Osteocyte (in vitro differentiated cells): Measurements from ENCODE around the gene SARM1. TPM values are rescaled to one million over a fixed set of nuclear protein-coding genes. Genes with fewer than 3 reads are reported as not detected.

ENCODE experiments used
- DNase-seq: peaks from one replicate; pipeline ENCODE4 v3.0.0; 2021; ENCODE audit warnings: mixed read lengths; ENCODE audit not compliant: unreplicated experiment; ENCODE audit errors: extremely low spot score
- H3K27ac Mint-ChIP-seq: one replicate; pipeline ENCODE4 v1.8.0; 2021; ENCODE audit warnings: mild to moderate bottlenecking, mixed read lengths; ENCODE audit not compliant: unreplicated experiment
- H3K27me3 Mint-ChIP-seq: one replicate; pipeline ENCODE4 v1.8.0; 2021; ENCODE audit warnings: mixed read lengths; ENCODE audit not compliant: unreplicated experiment
- H3K36me3 Mint-ChIP-seq: one replicate; pipeline ENCODE4 v1.8.0; 2021; ENCODE audit warnings: mixed read lengths; ENCODE audit not compliant: unreplicated experiment
- H3K4me1 Mint-ChIP-seq: one replicate; pipeline ENCODE4 v1.8.0; 2021; ENCODE audit warnings: mixed read lengths; ENCODE audit not compliant: unreplicated experiment
- H3K4me3 Mint-ChIP-seq: one replicate; pipeline ENCODE4 v1.8.0; 2021; ENCODE audit warnings: mild to moderate bottlenecking, moderate library complexity, mixed read lengths; ENCODE audit not compliant: unreplicated experiment
- H3K9me3 Mint-ChIP-seq: one replicate; pipeline ENCODE4 v1.8.0; 2021; ENCODE audit warnings: mixed read lengths; ENCODE audit not compliant: unreplicated experiment
- total RNA-seq: library from RNA; stranded (reverse); gene quantifications from 2 replicates; pipeline ENCODE4 v1.2.1, GENCODE V29; 2021
- TF ChIP-seq, protein P1 (sequence below): fragments of 200-600 bp; sonication (generic); IDR thresholded peaks from 2 replicates; pipeline ENCODE4 v1.5.0; 2021; ENCODE audit warnings: antibody characterized with exemption, mild to moderate bottlenecking, moderate library complexity

SARM1 gene
- total RNA-seq, 1 donor from 2014 or later = 27.8 TPM

DNA sequence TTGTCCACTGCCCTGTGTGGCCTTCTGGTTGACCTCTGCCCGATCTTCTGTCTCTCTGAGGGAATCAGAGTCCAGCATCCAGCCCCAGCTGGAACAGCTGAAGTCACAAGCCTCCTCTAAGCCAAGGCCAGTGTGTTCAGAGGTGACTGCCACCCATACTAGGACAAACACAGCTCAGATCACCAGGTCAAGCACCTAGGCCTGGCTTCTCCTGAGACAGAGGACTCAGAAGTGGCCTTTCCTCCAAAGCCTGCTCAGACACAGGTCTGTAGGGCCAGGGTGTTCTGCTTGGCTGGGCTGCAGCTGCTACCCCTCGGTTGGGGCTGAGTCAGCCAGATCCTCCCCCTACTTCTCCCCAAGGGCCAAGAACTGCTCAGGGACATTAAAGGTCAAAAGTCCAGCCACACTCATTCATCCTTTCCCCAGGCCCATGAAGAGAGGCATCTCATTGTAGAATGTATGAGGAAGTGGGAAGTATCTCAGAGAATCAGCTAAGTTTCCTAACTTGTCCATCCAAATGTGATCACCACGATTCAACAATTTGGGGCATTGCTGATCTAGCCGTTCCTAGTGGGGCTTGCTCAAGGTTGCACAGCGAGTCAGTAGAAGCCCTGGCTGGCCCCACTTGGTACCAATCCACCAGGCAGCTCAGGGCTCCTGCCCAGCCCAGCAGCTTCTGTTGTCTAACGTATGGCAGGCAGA, 26.9 kb downstream of the SARM1 start:
- no peak for DNase-seq
- Mint-ChIP-seq H3K27ac (no peak overlapping the region), H3K27me3 (no peaks in the 10 kb centered on the region), H3K4me1 (peaks cover 5% of the 10 kb centered on the region), H3K36me3 (peaks cover 12% of the 10 kb centered on the region), H3K9me3 (no peaks in the 10 kb centered on the region), H3K4me3 (no peak overlapping the region)
- TF ChIP-seq, protein P1, sequence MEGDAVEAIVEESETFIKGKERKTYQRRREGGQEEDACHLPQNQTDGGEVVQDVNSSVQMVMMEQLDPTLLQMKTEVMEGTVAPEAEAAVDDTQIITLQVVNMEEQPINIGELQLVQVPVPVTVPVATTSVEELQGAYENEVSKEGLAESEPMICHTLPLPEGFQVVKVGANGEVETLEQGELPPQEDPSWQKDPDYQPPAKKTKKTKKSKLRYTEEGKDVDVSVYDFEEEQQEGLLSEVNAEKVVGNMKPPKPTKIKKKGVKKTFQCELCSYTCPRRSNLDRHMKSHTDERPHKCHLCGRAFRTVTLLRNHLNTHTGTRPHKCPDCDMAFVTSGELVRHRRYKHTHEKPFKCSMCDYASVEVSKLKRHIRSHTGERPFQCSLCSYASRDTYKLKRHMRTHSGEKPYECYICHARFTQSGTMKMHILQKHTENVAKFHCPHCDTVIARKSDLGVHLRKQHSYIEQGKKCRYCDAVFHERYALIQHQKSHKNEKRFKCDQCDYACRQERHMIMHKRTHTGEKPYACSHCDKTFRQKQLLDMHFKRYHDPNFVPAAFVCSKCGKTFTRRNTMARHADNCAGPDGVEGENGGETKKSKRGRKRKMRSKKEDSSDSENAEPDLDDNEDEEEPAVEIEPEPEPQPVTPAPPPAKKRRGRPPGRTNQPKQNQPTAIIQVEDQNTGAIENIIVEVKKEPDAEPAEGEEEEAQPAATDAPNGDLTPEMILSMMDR = no peak

DNA sequence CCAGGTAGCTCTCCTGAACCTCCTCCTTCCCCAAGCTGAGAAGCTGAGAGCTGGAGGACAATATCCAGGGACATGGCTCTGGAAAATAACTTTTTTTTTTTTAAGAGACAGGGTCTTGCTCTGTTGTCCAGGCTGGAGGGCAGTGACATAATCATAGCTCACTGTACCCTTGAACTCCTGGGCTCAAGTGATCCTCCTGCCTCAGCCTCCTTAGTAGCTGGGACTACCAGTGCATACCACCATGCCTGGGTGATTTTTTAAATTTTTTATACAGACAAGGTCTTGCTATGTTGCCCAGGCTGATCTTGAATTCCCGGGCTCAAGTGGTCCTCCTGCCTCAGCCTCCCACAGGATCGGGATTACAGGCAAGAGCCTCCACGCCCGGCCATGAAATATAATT, 28.3 kb downstream of the SARM1 start:
- Mint-ChIP-seq H3K36me3 (peaks cover 5% of the 10 kb centered on the region), H3K4me3 (no peak overlapping the region), H3K27ac (no peak overlapping the region), H3K9me3 (no peaks in the 10 kb centered on the region), H3K4me1 (peaks cover 11% of the 10 kb centered on the region), H3K27me3 (no peaks in the 10 kb centered on the region)
- DNase-seq = no peak
- TF ChIP-seq, protein P1 = no peak

DNA sequence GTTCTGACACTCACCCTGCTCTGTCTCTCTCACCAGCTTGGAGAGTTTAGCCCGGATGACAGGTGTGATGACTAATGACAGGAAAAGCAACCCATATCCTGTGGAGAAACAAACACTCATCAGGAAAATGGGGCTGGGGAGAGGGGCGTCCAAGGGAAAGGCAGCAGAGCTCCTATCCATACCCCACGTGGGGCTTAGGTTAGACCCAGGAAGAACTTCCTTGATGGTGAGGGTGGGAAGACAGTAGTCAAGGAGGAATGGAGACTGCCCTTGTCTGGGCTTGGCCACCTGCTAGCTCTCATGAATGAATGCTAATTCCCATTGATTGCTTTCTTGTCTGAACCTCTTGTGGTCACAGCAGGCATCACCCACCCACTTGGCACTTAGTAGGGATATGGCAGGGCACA, 30.7 kb downstream of the SARM1 start:
- H3K27me3 Mint-ChIP-seq = no peaks in the 10 kb centered on the region
- peaks cover 17% of the 10 kb centered on the region for H3K4me1 Mint-ChIP-seq
- H3K4me3 Mint-ChIP-seq = no peak overlapping the region
- DNase-seq = no peak
- H3K9me3 Mint-ChIP-seq = no peaks in the 10 kb centered on the region
- H3K36me3 Mint-ChIP-seq = no peaks in the 10 kb centered on the region
- H3K27ac Mint-ChIP-seq = no peak overlapping the region
- TF ChIP-seq, protein P1 = no peak

DNA sequence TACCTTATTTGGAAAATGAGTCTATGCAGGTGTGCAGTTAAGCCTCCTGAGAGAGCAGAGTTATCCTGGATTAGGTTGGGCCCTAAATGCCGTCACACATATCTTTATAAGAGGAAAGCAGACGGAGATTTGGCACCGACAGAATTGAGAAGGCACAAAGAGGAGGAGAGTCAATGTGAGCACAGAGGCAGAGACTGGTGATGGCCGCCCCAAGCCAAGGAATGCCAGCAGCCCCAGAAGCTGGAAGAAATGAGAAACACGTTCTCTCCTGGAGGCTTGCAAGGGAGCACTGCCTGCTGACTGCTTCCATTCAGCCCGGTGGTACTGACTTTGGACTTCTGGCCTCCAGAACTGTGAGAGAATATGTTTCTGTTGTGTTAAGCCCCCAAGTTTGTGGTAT, 31.4 kb downstream of the SARM1 start:
- peaks cover 17% of the 10 kb centered on the region for H3K4me1 Mint-ChIP-seq
- no peak for DNase-seq
- no peaks in the 10 kb centered on the region for H3K36me3 Mint-ChIP-seq
- TF ChIP-seq, protein P1 = no peak
- no peak overlapping the region for H3K27ac Mint-ChIP-seq
- no peaks in the 10 kb centered on the region for H3K9me3 Mint-ChIP-seq
- H3K27me3 Mint-ChIP-seq = no peaks in the 10 kb centered on the region
- no peak overlapping the region for H3K4me3 Mint-ChIP-seq

DNA sequence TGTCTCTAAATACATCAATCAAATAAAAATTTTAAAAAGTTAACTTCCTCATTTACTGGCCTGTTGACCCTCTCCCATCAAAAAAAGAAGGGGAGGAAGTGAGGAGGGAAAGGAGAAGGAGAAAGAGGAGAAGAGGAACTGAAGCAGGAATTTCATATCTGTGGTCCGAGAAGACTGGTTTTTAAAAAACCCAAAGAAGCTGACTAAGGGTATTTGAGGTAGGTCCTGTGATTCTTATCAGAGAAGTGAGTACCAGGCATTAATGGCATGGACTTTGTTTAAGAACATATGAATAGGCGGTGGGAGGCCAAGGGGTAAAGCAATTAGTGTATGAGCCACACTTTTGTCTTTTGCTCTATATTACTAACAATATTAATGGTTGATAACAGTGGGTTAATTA, 32.5 kb downstream of the SARM1 start:
- Mint-ChIP-seq H3K4me1 (peaks cover 12% of the 10 kb centered on the region), H3K27me3 (peaks cover 6% of the 10 kb centered on the region), H3K27ac (no peak overlapping the region), H3K4me3 (no peak overlapping the region), H3K9me3 (no peaks in the 10 kb centered on the region), H3K36me3 (no peaks in the 10 kb centered on the region)
- TF ChIP-seq, protein P1 = no peak
- no peak for DNase-seq
